MV-4-11 (cell line): ENCODE results near the gene MAOA.
A peak's percentile ranks its signal among the peaks of the same experiment; 100 is the strongest.
"Not testable (repeated sequence)": the region's sequence is repeated elsewhere in the genome, so short reads cannot be mapped to it uniquely, and the experiment has no call there.

Source experiments
- DNase-seq: peaks from one replicate; lab custom pipeline; 2025; lab: John Stamatoyannopoulos, UW

MAOA gene

DNA sequence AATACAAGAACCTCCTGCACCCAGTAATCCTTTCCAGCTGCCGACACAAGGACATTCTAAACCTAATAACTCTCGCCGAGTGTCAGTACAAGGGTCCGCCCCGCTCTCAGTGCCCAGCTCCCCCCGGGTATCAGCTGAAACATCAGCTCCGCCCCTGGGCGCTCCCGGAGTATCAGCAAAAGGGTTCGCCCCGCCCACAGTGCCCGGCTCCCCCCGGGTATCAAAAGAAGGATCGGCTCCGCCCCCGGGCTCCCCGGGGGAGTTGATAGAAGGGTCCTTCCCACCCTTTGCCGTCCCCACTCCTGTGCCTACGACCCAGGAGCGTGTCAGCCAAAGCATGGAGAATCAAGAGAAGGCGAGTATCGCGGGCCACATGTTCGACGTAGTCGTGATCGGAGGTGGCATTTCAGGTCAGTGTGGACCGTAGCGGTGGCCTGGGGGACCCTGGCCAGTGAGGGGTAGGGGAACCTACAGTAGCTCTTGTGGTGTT lies at the start of gene MAOA:
MAOA (plus strand) TSS at position 295 of the 490 bp plus-strand sequence; CDS start at position 338, 43 bp downstream.
- no peak for DNase-seq

DNA sequence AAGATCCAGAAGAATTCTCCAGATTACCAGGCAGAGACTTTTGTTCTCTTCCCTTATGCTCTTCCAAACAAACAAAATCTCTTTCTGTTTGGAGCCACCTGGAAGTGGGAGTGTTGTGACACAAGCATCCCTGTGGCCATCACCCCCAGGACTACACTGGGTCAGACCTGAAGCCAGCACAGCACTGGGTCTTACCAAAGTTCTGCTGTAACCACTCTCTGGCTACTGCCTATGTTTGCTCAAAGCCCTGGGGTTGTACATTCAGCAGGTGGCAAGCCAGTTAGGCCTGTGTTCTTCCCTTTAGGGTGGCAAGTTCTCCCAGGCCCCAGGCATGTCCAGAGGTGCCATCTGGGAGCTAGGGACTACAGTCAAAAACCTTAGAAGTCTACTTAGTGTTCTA lies 43.7 kb upstream of the MAOA start:
- no peak for DNase-seq

DNA sequence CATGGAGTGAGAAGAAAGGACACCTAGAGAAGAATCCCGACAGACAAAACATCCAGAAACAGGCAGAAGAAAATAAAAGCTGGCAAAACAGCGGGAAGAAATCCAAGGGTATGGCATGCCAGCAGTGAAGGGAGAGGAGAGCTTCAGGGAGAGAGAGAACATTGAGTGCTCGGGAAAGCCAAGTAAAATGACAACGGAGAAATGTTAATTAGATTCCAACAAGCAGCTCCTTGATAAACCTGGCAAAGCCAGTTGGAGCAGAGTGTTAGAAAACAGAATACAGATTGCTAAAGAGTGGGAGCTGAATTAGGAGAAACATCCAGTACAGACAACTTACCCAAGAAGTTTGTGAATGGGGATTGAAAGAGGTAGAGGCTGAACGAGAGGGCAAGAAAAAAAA lies 40.4 kb upstream of the MAOA start:
- DNase-seq = no peak

DNA sequence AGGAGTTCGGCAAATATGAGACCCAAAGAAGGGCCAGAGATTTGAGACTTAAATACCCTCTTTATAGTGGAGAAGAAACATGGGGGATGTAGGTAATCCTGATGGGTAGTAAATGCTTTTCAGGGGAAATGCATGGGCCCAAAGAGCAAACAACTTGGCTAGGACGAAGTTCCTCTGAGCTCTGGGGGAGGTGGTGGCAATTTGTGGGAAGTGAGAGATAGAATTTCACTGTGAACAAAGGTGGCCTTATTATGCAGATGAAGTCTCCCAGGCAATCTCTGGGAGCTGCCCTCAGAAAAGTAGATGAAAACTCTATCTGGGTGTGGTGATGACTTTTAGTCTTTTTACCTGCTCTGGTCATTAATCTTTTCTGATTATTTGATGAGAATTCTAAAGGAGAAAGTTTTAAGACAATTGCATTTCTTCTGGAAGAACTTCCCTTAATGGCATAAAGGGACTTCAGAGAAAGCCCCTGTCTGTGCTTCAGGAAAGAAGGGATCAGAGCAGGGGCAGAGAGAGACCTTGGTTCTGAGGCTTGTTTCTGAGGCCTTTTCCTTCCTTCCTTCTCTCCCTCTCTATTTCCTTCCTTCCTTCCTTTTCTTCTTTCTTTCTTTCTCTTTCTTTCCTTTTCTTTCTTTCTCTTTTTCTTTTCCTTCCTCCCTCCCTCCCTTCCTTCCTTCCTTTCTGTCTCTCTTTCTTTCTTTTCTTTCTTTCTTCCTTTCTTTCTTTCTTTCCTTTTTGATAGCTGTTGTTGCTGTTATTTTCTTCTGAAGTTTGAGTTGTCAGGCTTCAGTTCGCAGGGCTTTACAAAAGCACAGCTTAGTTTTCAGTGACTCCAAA lies 37.5 kb upstream of the MAOA start:
- peak; percentile 6 for DNase-seq

DNA sequence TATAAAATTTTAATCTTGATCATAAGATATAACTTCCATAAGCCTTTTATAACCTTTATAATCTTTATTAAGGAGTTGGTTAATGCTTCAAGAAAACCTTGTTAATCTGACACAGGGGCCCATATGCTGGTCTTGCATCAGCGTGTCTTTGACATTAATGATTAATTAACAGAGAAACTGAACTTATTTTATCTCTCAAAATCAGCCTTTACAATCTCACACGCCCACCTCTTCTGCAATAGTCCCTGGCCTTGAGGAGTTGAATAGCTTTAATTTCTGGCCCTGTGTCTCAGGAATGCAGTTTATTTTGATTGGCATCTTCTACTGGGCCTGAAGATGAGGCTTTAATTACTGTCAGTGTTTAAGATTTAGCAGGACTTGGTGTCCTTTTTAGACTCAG lies 36.2 kb upstream of the MAOA start:
- DNase-seq = not testable (repeated sequence)

DNA sequence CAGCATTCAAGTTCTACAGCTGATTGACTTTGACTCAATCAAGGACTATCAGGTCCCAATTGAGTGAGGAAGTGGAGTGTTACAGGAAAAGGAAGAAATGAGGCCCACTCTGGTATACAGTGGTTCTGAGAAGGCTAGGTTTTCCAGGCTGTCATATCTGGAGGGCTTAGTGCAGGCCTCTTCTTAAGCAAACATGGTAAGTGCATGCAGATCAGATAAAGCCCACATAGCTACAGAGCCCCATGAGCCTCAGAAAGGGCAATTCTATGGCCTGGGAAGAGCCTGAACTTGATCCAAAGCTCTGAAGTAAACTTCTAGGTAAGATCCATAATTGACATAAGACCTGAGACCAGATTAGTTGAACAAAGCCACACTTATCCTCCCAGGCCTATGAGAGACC lies 29.0 kb upstream of the MAOA start:
- no peak for DNase-seq

DNA sequence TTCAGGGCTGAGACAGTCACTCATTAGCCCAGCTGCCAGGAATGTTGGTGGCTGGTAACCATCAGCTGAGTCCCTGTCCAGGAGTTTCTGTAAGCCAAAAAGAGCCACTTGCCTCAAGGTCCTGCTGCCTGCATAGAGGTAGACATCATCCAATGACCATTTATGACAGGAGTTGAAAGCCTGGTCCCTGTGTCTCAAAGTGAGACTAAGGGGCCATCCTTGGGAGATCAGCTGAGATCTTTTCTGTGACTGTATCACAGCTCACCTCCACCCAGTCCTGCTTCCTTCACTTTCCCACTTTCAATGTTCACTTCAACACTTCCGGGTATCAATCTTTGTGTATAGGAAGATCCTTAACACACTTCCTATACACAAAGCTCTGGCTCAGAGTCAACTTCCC lies 28.4 kb upstream of the MAOA start:
- no peak for DNase-seq

DNA sequence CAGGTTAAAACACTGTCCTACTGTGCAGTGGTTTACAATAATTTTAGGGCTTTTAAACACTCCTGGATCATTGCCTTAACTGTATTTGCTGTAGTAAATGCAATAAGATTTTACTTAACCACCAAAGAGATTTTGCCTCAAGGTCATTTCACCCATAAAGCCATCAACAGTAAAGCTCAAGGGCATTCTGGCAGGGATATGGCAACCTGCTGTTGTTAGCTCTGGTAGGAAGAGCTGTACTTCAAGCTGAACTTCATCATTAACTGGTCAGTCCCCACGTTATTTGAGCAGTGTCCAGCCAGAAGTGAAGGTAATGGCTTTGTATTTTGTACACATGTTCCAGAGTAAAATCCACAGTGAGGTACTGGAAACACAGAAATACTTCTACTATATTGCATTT lies 26.9 kb upstream of the MAOA start:
- no peak for DNase-seq

DNA sequence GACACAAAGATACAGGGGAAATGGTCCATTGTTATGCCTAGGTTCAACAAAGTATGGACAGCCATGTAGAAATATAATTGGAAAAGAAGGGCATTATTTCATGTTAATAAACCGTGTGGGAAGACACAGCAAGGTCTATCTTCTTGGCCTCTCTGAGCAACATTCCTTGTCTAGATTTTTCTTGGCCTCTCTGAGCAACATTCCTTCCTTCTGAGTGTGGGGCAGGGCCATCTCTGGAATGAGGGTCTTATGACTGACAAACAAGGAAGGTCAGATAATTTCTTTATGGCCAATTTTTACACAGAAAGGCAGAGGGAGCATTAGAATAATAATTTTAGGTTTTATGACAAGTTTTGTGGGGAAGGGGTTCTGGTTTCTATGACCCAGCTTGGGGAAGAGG lies 24.3 kb upstream of the MAOA start:
- no peak for DNase-seq

DNA sequence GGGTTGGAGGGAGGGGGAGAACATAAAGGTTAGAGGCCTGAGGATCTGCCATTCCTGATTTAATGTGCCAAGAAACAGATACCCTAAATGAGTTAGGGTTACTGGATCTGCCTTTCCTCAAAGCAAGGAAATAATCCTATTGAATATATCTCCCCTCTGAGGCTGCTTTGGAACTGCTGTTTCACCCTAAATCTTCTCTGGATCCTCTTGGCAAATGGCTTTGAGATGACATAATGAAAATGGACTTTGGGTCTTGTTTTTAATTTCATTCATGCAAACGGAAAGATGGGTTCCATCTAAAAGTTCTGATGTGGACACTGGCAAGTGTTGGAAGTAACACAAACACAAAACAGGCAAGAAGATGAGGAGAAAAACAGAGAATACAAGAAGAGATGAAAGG lies 23.0 kb upstream of the MAOA start:
- no peak for DNase-seq

DNA sequence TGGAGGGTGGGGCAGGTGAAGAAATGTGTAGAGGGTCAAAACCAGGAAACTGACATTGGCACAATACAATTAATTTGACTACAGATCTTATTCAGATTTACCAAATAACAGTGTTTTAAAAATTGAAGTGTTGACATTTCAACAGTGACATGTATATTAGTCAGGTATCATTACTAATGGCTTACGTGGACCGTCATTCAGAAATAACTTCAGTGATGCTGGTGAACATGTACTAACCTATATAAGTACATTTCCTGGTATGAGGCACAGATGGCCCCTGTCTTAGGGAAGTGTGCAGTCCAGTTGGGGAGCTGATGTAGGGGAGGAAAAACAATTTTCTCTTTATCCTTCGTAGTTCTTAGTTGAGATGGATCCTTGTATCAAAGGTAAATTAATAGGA lies 22.3 kb upstream of the MAOA start:
- no peak for DNase-seq

DNA sequence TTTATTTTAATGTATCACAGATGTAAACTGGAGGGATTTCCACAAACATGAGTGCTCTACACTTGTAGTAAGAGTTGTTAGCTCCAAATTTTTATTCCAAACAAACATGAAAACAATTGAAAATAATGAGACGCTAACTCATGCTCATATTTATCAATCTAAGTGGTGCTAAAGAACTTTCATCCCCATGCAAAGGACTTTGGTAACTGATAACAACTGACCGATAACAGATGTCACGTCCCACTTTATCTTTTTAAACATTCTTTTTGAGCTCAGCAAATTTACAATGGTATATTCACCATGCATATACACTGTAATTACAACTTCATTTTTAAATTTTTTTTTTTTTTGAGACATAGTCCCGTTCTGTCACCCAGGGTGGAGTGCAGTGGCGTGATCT lies 15.6 kb upstream of the MAOA start:
- no peak for DNase-seq

DNA sequence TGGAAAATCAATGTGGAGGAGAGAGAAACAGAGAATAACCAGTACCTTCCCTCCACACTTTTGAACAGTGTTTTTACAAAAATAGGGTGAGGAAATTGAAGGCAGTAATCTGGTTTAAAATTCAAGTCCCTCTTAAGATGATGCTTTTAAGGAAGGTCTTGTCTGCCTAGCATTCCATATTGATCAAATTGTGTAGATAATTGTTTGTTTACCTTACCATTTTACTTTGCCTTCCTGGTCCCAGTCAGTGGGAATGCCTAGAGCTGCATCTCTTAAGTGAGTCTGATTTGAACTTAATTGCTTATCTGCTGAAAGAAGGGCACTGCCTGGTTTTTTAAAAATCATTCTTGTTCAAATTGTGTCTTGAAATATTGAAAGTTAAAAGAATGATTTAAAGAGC lies 14.4 kb upstream of the MAOA start:
- no peak for DNase-seq

DNA sequence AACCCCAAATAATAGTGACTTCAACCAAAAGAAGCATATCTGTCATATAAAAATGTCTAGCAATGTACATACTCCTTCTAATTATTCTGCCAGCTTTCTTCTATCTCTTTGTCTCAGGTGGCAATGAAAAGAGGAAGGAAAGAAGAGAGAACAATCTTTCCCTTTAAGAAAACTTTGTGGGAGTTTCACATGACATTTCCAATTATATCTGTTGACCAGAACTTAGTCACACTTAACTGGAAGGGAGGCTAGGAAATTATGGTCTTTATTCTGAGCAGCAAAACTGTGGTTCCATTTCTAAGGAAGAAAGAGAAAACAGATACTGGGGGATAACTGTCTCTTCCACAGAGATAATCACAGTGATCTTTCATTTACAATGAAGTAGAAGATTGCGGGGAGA lies 12.9 kb upstream of the MAOA start:
- peak; percentile 69 for DNase-seq

DNA sequence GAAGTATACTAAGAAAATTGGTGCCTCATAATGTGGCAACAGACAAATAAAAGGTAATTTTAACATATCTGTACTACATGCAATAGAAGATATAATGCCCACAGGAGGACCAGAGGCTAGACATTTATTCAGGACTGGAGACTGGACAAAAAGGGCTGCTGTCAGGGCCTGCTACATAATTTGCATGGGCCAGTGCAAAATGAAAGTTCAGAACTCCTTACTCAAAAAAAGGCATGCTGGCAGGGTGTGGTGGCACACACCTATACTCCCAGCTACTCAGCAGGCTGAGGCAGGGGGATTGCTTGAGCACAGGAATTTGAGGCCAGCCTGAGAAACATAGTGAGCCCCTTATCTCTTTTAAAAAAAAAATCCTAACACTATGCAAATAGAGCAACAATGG lies 12.4 kb upstream of the MAOA start:
- DNase-seq = no peak

DNA sequence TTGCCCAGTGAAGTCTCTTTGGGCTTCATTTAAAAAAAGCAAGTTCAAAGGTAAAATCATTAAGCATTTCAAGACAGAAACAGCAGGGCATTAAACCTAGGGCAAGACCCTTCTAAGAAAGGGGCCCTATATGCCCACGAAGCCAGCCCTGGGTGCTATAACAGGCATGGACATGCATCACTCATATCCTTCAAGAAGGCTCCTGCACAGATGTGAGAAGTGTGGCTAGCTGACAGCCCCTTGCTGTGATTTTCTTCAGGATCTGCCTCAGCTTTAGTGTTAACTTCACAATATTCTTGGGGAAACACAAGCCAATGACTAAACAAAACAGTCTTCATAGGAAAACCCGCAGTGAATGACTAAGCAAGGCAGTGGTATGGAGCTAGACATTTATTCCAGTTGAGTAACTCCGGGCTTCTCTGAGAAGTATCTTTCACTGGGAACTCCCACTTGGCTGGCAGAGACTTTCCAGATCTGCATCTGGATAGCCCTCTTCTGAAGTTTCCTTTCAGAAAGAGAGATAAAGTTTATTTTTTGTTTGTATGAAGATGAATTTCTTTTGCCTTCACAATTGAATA lies 11.9 kb upstream of the MAOA start:
- peak; percentile 61 for DNase-seq

DNA sequence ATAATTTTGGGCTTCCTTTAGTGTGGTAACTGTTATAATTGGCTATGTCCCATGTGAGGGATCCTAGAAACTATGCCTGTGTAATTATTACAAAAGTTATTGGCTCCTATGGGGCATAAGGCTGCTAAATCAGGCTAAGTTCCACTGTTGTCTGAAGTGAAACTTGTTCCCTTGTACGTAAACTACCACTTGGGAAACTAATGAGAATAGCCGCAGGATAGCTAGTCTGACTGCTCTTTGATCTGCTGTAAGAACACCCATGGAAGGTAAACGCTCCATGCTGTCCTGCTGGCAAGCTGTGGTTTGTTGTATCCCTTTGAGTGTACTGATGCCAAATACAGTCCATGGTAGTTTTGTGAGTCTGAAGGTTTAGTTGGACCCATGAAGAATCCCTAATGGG lies 9.3 kb upstream of the MAOA start:
- no peak for DNase-seq

DNA sequence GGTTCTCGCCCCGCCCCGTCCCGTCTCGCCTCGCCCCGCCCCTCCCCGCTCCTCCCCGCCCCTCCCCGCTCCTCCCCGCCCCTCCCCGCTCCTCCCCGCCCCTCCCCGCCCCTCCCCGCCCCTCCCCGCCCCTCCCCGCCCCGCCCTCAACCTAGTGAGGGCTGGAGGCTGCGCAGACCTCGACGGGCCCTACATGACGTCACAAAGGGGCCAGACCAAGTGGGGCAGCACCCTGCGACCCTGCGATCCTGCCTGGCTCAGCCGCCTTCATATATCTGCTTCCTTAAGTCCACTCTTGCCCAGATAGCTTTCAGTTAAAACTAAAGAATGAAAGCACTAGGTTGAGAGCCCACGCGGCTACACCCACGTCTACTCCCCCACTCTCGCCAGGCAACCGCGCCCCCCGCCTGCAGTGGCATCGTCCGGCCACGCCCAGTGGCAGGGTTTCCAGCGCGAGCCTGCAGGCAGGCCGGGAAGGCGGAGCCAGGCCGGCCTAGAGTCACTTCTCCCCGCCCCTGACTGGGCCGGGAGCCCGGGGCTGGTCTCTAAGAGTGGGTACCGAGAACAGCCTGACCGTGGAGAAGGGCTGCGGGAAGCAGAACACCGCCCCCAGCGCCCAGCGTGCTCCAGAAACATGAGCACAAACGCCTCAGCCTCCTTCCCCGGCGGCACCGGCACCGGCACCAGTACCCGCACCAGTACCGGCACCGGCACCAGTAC lies 1.5 kb upstream of the MAOA start:
- DNase-seq = peak; percentile 85

DNA sequence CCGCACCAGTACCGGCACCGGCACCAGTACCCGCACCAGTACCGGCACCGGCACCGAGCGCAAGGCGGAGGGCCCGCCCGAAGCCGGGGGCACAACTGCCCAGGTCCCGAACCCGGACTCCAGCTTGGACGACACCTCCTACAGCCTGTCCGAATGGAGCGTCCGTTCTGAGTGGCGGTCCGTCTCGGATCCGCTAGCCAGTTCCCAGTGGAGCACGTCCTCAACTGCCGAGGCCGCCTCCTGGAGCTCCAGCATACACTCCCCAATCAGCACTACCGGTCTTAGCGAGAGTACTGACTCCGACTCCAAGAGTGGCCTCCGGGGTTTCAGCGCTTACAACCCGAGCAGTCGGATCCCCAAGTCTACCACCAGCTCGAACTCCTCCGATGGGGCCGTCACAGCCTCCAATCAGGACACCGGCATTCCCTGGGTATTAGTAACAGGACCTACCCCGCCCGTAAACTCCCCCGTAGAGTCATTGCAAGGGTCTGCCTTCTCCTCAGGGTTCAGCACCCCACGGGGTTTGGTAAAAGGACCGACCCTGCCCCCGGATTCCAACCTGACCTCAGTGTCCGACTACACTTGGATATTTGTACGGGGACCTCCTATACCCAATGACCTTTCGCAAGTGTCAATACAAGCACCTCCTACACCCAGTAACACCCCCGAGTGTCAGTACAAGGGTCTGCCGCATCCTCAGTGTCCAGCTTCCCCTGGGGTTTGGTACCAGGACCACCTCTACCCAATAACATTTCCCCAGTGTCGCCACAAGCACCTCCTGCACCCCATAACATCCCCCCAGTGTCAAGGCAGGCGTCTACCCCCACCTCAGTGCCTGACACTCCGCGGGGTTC lies 721 bp upstream of the MAOA start:
- no peak for DNase-seq

DNA sequence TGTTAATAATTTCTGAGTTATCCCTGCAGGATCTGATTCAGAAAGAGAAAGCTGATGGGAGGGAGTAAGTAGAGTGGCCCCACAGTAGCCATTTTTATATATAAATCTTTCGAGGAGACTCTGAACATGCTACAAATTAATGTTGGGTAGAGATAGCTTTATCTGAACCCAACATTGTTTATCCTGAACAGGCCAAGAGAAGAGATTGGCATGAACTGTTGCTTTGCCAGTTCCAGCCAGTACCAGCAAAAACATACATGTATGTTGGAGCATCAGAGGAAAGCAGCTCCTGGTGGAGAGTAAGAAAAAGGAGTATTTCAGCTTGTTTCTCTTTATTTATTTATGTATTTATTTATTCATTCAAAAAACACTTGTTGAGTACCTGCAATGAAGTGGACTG lies 1.6 kb downstream of the MAOA start:
- no peak for DNase-seq

DNA sequence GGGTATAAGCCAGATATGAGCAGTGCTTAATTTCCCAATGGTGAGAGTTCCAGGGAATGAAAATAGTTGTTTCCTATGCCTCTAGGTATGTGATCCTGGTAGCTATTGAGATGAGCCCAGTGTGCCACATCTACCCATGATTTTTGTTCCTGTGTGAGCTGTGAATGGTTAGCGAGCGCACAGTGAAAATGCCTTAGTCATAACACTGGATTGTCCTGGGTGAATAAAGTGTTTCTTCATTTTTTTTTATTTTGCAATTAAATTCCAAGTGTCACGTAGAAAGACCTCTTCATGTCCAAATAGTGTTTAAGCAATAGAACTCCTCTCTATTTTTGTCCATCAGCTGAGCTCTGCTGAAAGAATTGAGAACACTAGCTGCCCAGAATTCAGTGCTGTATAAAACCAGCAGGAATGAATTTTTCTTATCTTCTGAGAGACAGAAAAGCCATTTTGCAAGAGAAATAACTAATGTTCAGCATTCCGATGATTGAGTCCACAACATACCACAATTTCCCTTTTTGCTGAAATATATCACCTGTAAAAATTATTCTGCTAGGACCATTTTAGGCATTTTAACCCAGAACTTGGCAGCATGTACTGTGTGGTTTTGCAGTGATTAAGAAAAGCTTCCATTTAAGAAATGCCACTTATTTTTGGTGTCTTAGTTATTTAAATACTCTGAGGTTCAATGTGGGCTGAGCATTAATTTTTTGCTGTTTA lies 5.6 kb downstream of the MAOA start:
- DNase-seq = no peak
